CD8-positive, alpha-beta memory T cell (primary cell): ENCODE measurements around the gene NT5DC4. TPM values are rescaled to one million over a fixed set of nuclear protein-coding genes. Genes with fewer than 3 reads are reported as not detected.

ENCODE experiments used
- CTCF ChIA-PET: fragments of 350-600 bp; sonication (Branson Sonifier 250); formaldehyde crosslinking; loops from one replicate; lab custom pipeline; 2021; ENCODE audit warnings: antibody characterized with exemption; lab: Charles Lee
- POLR2A ChIA-PET: fragments of 350-600 bp; sonication (Branson Sonifier 250); formaldehyde crosslinking; loops from one replicate; lab custom pipeline; 2021; ENCODE audit warnings: antibody characterized with exemption; lab: Charles Lee
- DNase-seq, 5 donors: peaks; one replicate each; pipeline versions ENCODE4 v3.0.0 to v3.0.0-alpha.2; 2020 to 2022; ENCODE audit warnings: mixed read lengths in 1 of 5
- H3K27ac ChIP-seq: one replicate; pipeline ENCODE4 v1.7.0; 2013; ENCODE audit warnings: low read depth, mild to moderate bottlenecking, low read length, moderate library complexity
- H3K27me3 ChIP-seq: 2 replicates; pipeline ENCODE4 v1.7.0; 2013; ENCODE audit warnings: low read length, mild to moderate bottlenecking; ENCODE audit not compliant: insufficient read depth, poor library complexity, severe bottlenecking
- H3K36me3 ChIP-seq: 2 replicates; pipeline ENCODE4 v1.7.0; 2013; ENCODE audit warnings: mild to moderate bottlenecking, low read length, moderate library complexity; ENCODE audit not compliant: insufficient read depth
- H3K4me1 ChIP-seq: 2 replicates; pipeline ENCODE4 v1.7.0; 2013; ENCODE audit warnings: mild to moderate bottlenecking, low read length, moderate library complexity; ENCODE audit not compliant: insufficient read depth
- H3K4me3 ChIP-seq: 2 replicates; pipeline ENCODE4 v1.7.0; 2013; ENCODE audit warnings: mild to moderate bottlenecking, low read length
- H3K9me3 ChIP-seq: 2 replicates; pipeline ENCODE4 v1.7.0; 2013; ENCODE audit warnings: mild to moderate bottlenecking, low read length
- H3K27ac Mint-ChIP-seq, 8 donors: one replicate each; pipeline ENCODE4 v1.8.0; 2020 to 2021; ENCODE audit warnings: mixed read lengths in 8 of 8, mild to moderate bottlenecking in 6 of 8, inconsistent platforms in 3 of 8, moderate library complexity in 3 of 8
- H3K27me3 Mint-ChIP-seq, 2 donors: one replicate each; pipeline ENCODE4 v1.8.0; 2020 to 2021; ENCODE audit warnings: mixed read lengths in 2 of 2, mild to moderate bottlenecking in 1 of 2, moderate library complexity in 1 of 2
- H3K36me3 Mint-ChIP-seq, 3 donors: one replicate each; pipeline ENCODE4 v1.8.0; 2020 to 2021; ENCODE audit warnings: mixed read lengths in 3 of 3, inconsistent platforms in 1 of 3, mild to moderate bottlenecking in 1 of 3
- H3K4me1 Mint-ChIP-seq, 3 donors: one replicate each; pipeline ENCODE4 v1.8.0; 2020 to 2021; ENCODE audit warnings: mixed read lengths in 3 of 3, inconsistent platforms in 1 of 3, mild to moderate bottlenecking in 1 of 3
- H3K4me3 Mint-ChIP-seq, 7 donors: one replicate each; pipeline ENCODE4 v1.8.0; 2020 to 2021; ENCODE audit warnings: mixed read lengths in 7 of 7, mild to moderate bottlenecking in 6 of 7, moderate library complexity in 4 of 7, inconsistent platforms in 2 of 7
- H3K9me3 Mint-ChIP-seq, 5 donors: one replicate each; pipeline ENCODE4 v1.8.0; 2020 to 2022; ENCODE audit warnings: mixed read lengths in 5 of 5, mild to moderate bottlenecking in 3 of 5, moderate library complexity in 2 of 5, inconsistent platforms in 1 of 5
- polyA plus RNA-seq: library from polyadenylated mRNA; unstranded; fragments of 300-500 nt; fragmentation: Illumina TruSeq; gene quantifications from one replicate; pipeline ENCODE4 v1.2.3, GENCODE V29; 2021
- total RNA-seq, 2 experiments: library from RNA; stranded (reverse); gene quantifications; one replicate each; pipeline ENCODE4 v1.2.3, GENCODE V29; 2021

NT5DC4 gene
- total and polyA plus RNA-seq, 3 experiments from 2014 or later: not detected

DNA sequence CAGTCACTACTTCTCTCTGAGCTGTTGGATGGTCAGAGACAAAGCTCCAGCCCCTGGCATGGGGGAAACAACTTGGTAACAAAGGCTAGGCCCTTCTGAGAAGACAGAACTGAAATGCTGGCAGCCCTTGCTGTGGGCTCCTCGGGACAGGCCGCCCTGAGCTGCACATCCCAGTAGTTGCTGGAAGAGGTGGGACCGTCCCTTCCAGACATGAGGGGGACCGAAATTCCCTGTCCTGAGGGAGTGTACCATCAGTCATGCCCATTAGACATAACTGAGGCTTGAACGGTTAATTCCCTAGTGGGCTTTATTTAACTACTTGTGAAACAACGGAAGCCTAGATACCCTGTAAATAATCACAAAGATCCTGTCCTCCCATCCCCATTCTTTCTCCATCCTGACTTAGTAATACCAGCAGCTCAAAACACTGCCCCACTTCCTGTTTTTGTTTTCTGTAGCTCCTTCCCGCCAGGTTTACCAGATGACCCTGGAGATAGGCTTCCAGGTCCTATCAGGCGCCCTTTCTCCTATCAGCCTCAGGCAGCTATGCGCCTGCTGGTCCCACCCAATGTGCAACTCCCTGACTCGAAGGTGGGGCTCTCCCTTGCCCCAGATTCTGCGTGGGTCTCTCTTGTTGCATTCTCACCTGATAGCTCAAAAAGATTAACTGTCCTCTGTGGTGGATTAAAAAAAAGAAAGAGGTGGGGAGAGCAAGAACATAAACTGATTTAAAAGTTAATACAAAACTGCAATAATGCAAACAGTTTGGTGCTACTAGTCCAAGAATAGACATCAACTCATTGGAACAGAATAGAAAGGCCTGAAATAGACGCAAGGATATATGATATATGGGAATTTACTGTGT lies 37.0 kb upstream of the NT5DC4 start:
- Histone ChIP-seq H3K4me3 (no peak overlapping the region), H3K36me3 (no peaks in the 10 kb centered on the region), H3K9me3 (no peaks in the 10 kb centered on the region), H3K27me3 (no peaks in the 10 kb centered on the region), H3K27ac (peak overlapping the region; percentile 56), H3K4me1 (peaks cover 4% of the 10 kb centered on the region)
- Mint-ChIP-seq H3K27me3 (no peaks in the 10 kb centered on the region), H3K4me3 (peak overlapping the region in 3 of 7 donors; percentile 23 to 58 (median 51)), H3K27ac (peak overlapping the region in 5 of 8 donors; percentile 7 to 92 (median 66)), H3K9me3 (no peaks in the 10 kb centered on the region), H3K4me1 (peaks cover 13 to 19% (median 18%) of the 10 kb centered on the region in 3 donors), H3K36me3 (no peaks in the 10 kb centered on the region)
- POLR2A ChIA-PET: no interaction called here
- CTCF ChIA-PET: interaction anchor here (1.0 kb wide), 1 partner anchor 57 kb away, joined by 4 read pairs; no protein-coding TSS in a partner anchor
- no peak for DNase-seq

DNA sequence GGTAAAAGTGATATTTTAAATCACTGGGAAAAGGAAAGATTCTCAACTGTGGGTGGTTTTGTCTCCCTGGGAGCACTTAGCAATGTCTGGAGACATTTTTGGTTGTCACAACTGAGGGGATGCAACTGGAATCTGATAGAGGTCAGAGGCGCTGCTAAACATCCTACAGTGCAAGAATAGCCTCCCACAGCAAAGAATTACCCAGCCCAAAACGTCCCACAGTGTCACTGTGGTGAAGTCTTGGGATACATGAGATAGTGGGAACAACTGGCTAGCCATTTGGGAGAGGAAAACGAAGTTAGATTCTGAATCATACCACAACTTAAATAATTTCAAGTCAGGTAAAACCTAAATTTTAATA lies 36.4 kb upstream of the NT5DC4 start:
- H3K4me3 Mint-ChIP-seq: peak overlapping the region in 2 of 7 donors; percentile 51 to 58
- no peaks in the 10 kb centered on the region for H3K27me3 Mint-ChIP-seq
- H3K4me1 ChIP-seq: peaks cover 4% of the 10 kb centered on the region
- ChIA-PET POLR2A (no interaction called here), CTCF (interaction anchor here (1.0 kb wide), 1 partner anchor 57 kb away, joined by 4 read pairs; no protein-coding TSS in a partner anchor)
- no peak for DNase-seq
- H3K27ac ChIP-seq: no peak overlapping the region
- peak overlapping the region in 2 of 8 donors; percentile 66 to 92 for H3K27ac Mint-ChIP-seq
- H3K36me3 Mint-ChIP-seq: no peaks in the 10 kb centered on the region
- H3K9me3 ChIP-seq: no peaks in the 10 kb centered on the region
- H3K27me3 ChIP-seq: no peaks in the 10 kb centered on the region
- H3K9me3 Mint-ChIP-seq: no peaks in the 10 kb centered on the region
- no peak overlapping the region for H3K4me3 ChIP-seq
- H3K4me1 Mint-ChIP-seq: peaks cover 13 to 19% (median 18%) of the 10 kb centered on the region in 3 donors
- no peaks in the 10 kb centered on the region for H3K36me3 ChIP-seq

DNA sequence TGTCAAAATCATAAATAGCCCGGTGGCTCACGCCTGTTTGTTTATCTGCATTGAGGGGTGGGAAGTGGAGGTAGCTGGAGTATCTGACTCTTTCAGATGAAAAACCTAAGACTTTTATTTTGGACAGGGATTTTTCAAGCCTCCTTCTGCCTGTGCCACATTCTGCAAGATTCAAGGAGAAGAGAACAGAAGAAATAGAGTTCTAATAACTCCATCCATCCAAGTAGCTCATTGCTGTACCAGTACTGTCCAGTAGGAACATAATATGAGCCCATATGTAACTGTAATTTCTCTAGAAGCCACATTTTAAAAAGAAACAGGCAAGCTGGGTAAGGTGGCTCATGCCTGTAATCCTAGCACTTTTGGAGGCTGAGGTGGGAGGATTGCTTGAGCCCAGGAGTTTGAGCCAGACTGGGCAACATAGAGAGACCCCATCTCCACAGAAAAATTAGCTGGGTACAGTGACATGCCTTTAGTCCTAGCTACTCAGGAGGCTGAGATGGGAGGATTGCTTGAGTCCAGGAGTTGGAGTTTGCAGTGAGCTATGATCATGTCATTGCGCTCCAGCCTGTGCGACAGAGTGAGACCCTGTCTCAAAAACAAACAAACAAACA lies 35.4 kb upstream of the NT5DC4 start:
- H3K4me1 ChIP-seq: peaks cover 4% of the 10 kb centered on the region
- no peaks in the 10 kb centered on the region for H3K9me3 ChIP-seq
- ChIA-PET POLR2A (interaction anchor here (1.2 kb wide), 1 partner anchor 40 kb away, joined by 4 read pairs; the partner anchor contains the start of gene SLC20A1), CTCF (interaction anchor here (0.9 to 1.4 kb wide), 2 partner anchors 9 to 55 kb away, joined by 3 read pairs; no protein-coding TSS in a partner anchor)
- no peak for DNase-seq
- H3K4me3 Mint-ChIP-seq: no peak overlapping the region
- peaks cover 13 to 19% (median 18%) of the 10 kb centered on the region in 3 donors for H3K4me1 Mint-ChIP-seq
- H3K36me3 Mint-ChIP-seq: no peaks in the 10 kb centered on the region
- H3K4me3 ChIP-seq: no peak overlapping the region
- no peaks in the 10 kb centered on the region for H3K9me3 Mint-ChIP-seq
- no peaks in the 10 kb centered on the region for H3K27me3 ChIP-seq
- no peaks in the 10 kb centered on the region for H3K36me3 ChIP-seq
- no peaks in the 10 kb centered on the region for H3K27me3 Mint-ChIP-seq
- H3K27ac ChIP-seq: no peak overlapping the region
- H3K27ac Mint-ChIP-seq: no peak overlapping the region

DNA sequence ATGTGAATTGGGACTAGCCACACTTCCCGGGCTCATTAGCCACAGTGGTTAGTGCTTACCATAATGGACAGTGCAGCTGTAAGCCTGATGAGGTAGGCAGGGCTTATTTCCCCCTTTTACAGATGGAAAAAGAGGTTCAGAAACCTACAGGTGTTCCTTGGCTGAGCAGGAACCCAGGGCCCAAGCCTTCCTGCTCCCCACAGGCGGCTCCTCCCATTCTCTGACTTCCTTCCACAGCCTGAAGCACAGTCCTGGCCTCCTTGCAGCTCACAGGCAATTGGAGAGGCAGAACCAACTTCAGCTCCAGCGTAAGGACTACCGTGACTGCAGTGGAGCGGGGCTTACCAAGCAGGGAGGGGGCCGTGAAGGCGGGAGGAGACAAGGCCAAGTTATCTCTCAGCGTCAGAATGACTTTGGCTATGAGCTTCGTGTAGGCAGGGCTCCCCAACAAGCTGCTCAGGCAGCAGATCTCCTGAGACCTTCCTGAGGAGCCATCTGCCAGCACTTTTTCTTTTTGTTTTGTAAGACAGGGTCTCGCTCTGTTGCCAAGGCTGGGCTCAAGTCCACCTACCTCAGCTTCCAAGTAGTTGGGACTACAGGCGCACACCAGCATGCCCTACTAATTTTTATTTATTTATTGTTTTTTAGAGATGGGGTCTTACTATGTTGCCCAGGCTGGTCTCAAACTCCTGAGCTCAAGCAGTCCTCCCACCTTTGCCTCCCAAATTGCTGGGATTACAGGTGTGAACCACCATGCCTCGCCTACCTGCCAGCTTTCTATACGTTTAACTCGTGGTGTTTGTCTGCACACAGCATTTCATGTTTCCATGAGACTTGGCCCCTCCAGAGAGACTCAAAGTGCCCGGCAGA lies 34.2 kb upstream of the NT5DC4 start:
- Mint-ChIP-seq H3K36me3 (no peaks in the 10 kb centered on the region), H3K4me1 (peaks cover 24 to 29% (median 27%) of the 10 kb centered on the region in 3 donors), H3K4me3 (peak overlapping the region in 1 of 7 donors; percentile 9), H3K27me3 (peaks cover 0 to 2% of the 10 kb centered on the region in 2 donors), H3K27ac (no peak overlapping the region), H3K9me3 (no peaks in the 10 kb centered on the region)
- no peaks in the 10 kb centered on the region for H3K27me3 ChIP-seq
- ChIA-PET POLR2A (no interaction called here), CTCF (interaction anchor here (1.1 to 2.3 kb wide), 4 partner anchors 41 to 87 kb away, joined by 3 to 7 read pairs (median 4); partner anchors contain the start of gene SLC20A1)
- H3K27ac ChIP-seq: peak overlapping the region; percentile 53
- no peaks in the 10 kb centered on the region for H3K36me3 ChIP-seq
- no peak for DNase-seq
- H3K4me1 ChIP-seq: peaks cover 11% of the 10 kb centered on the region
- H3K4me3 ChIP-seq: no peak overlapping the region
- no peaks in the 10 kb centered on the region for H3K9me3 ChIP-seq

DNA sequence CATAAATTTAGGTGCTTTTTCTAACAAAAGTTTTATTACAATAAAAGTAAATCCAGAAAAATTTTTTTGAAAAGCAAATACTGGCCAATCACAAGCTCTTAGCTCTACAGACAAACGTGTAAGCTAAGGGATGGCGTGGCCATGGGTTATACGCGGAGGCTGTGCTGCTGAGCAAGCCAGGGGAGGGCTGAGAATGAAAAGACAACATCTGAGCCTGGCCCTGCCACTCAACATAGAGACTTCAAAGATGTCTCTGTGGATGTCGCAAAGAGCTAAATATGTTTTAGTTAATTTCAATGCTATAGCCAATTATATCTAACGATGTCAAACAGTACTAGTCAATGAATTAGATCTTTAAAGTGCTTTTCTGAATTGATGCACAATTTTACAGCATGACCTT lies 33.3 kb upstream of the NT5DC4 start:
- Mint-ChIP-seq H3K27ac (no peak overlapping the region), H3K4me1 (peaks cover 33 to 39% (median 36%) of the 10 kb centered on the region in 3 donors), H3K27me3 (peaks cover 0 to 2% of the 10 kb centered on the region in 2 donors), H3K4me3 (no peak overlapping the region), H3K9me3 (no peaks in the 10 kb centered on the region), H3K36me3 (no peaks in the 10 kb centered on the region)
- Histone ChIP-seq H3K36me3 (no peaks in the 10 kb centered on the region), H3K27me3 (no peaks in the 10 kb centered on the region), H3K4me3 (no peak overlapping the region), H3K4me1 (peaks cover 18% of the 10 kb centered on the region), H3K27ac (no peak overlapping the region), H3K9me3 (no peaks in the 10 kb centered on the region)
- CTCF ChIA-PET: interaction anchor here (1.1 to 2.3 kb wide), 4 partner anchors 42 to 88 kb away, joined by 3 to 7 read pairs (median 4); partner anchors contain the start of gene SLC20A1
- no peak for DNase-seq
- POLR2A ChIA-PET: no interaction called here

DNA sequence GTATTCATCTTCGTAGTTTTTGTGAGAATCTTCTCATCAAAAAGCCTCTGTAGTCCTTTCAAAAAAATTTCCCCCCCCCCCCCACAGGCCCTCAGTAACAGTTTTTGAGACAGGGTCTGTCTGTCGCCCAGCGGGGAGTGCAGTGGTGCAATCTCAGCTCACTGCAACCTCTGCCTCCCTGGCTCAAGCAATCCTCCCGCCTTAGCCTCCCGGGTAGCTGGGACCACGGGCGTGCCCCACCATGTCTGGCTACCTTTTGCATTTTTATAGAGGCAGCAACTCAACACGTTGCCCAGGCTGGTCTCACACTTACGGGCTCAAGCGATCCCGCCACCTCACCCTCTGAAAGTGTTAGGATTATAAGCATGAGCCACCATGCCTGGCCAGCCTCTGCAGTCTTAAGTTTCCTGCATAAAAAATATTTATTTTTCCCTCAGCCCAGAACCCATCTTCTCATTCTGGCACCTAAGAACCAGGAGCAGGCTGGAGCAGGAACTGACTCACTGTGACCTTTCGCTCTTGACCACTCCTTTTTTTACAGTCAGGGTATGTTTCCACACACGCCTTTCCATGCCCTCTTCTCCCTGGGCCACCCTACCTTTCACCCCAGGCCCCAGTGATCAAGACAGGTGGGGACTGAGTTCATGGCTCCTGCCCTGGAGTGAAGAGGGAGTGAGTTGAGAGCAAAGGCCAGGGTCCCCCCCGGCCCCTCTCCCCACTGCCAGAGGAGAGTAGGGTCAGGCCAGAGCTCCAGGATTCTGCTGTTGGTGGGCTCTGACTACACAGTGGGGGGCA lies 32.5 kb upstream of the NT5DC4 start:
- no peak for DNase-seq
- no peak overlapping the region for H3K4me3 Mint-ChIP-seq
- H3K27ac ChIP-seq: no peak overlapping the region
- H3K36me3 Mint-ChIP-seq: no peaks in the 10 kb centered on the region
- H3K9me3 ChIP-seq: no peaks in the 10 kb centered on the region
- H3K4me3 ChIP-seq: no peak overlapping the region
- H3K4me1 Mint-ChIP-seq: peaks cover 41 to 46% (median 44%) of the 10 kb centered on the region in 3 donors
- ChIA-PET CTCF (interaction anchor here (1.1 to 6.0 kb wide), 5 partner anchors 42 to 87 kb away, joined by 3 to 132 read pairs (median 5); partner anchors contain the start of gene SLC20A1), POLR2A (no interaction called here)
- peaks cover 0 to 2% of the 10 kb centered on the region in 2 donors for H3K27me3 Mint-ChIP-seq
- H3K27ac Mint-ChIP-seq: no peak overlapping the region
- peaks cover 26% of the 10 kb centered on the region for H3K4me1 ChIP-seq
- H3K27me3 ChIP-seq: no peaks in the 10 kb centered on the region
- H3K36me3 ChIP-seq: no peaks in the 10 kb centered on the region
- H3K9me3 Mint-ChIP-seq: no peaks in the 10 kb centered on the region
